ENCODE data around the gene RBPJL. TPM values are rescaled to one million over a fixed set of nuclear protein-coding genes. Genes with fewer than 3 reads are reported as not detected.

The RBPJL gene
- total RNA-seq, 1 experiment from 2014 or later = not detected

- POLR2A ChIA-PET (ENCODE audit: low non-redundant PET) = interaction anchor here (0.9 kb wide), 1 partner anchor 50 kb away, joined by 6 read pairs; no protein-coding TSS in a partner anchor
- H3K27ac ChIP-seq (ENCODE audit: low read depth, low read length, poor library complexity, severe bottlenecking) = no peak overlapping the region
- DNase-seq (ENCODE audit: low spot score) = no peak
- H3K36me3 ChIP-seq (ENCODE audit: insufficient read depth, low read length, poor library complexity, severe bottlenecking) = no peaks in the 10 kb centered on the region
- H3K4me1 ChIP-seq (ENCODE audit: insufficient read depth, low read length, poor library complexity, severe bottlenecking) = peaks cover 6% of the 10 kb centered on the region
- no peak for TF ChIP-seq EZH2 (IDR thresholded peaks at IDR 0.05; ENCODE audit: borderline replicate concordance, low read depth, low read length, poor library complexity, severe bottlenecking)
- no peak for TF ChIP-seq CTCF (conservative IDR thresholded peaks at IDR 0.05; ENCODE audit: low read depth, low read length)
- BruUV-seq (replicated peaks) = no TSS peak
- CTCF ChIA-PET = interaction anchor here (0.5 kb wide), 1 partner anchor 1159 kb away, joined by 3 read pairs; no protein-coding TSS in a partner anchor
- H3K4me3 ChIP-seq (ENCODE audit: low read depth, low read length, poor library complexity, severe bottlenecking) = no peak overlapping the region
- H3K27me3 ChIP-seq (replicated peaks; ENCODE audit: insufficient read depth, low read depth, low read length, poor library complexity) = no peaks in the 10 kb centered on the region
- H3K9me3 ChIP-seq (ENCODE audit: low read depth, low read length, poor library complexity, severe bottlenecking) = no peaks in the 10 kb centered on the region
- intact Hi-C loops (cut with micrococcal nuclease; ENCODE audit: unreplicated experiment) = no loop called here
Measured at GRCh38 chr20:45355209-45356084, 48.8 kb downstream of the RBPJL start.

GRCh38 chr20:45358282-45359068 is 51.8 kb downstream of the RBPJL start:
- no TSS peak for BruUV-seq (replicated peaks)
- ChIA-PET CTCF (no interaction called here), POLR2A (ENCODE audit: low non-redundant PET) (no interaction called here)
- intact Hi-C loops (cut with micrococcal nuclease; ENCODE audit: unreplicated experiment) = no loop called here
- no peak for DNase-seq (ENCODE audit: low spot score)
- Histone ChIP-seq H3K36me3 (ENCODE audit: insufficient read depth, low read length, poor library complexity, severe bottlenecking) (no peaks in the 10 kb centered on the region), H3K9me3 (ENCODE audit: low read depth, low read length, poor library complexity, severe bottlenecking) (no peaks in the 10 kb centered on the region), H3K4me1 (ENCODE audit: insufficient read depth, low read length, poor library complexity, severe bottlenecking) (peaks cover 6% of the 10 kb centered on the region), H3K4me3 (ENCODE audit: low read depth, low read length, poor library complexity, severe bottlenecking) (no peak overlapping the region), H3K27ac (ENCODE audit: low read depth, low read length, poor library complexity, severe bottlenecking) (no peak overlapping the region), H3K27me3 (replicated peaks; ENCODE audit: insufficient read depth, low read depth, low read length, poor library complexity) (no peaks in the 10 kb centered on the region)
- TF ChIP-seq CTCF (conservative IDR thresholded peaks at IDR 0.05; ENCODE audit: low read depth, low read length) (no peak), EZH2 (IDR thresholded peaks at IDR 0.05; ENCODE audit: borderline replicate concordance, low read depth, low read length, poor library complexity, severe bottlenecking) (no peak)

GRCh38 chr20:45359069-45359405 is 52.4 kb downstream of the RBPJL start:
- H3K9me3 ChIP-seq (ENCODE audit: low read depth, low read length, poor library complexity, severe bottlenecking) = no peaks in the 10 kb centered on the region
- no peak for DNase-seq (ENCODE audit: low spot score)
- BruUV-seq (replicated peaks) = no TSS peak
- POLR2A ChIA-PET (ENCODE audit: low non-redundant PET) = no interaction called here
- intact Hi-C loops (cut with micrococcal nuclease; ENCODE audit: unreplicated experiment) = no loop called here
- no peak for TF ChIP-seq CTCF (conservative IDR thresholded peaks at IDR 0.05; ENCODE audit: low read depth, low read length)
- TF ChIP-seq EZH2 (IDR thresholded peaks at IDR 0.05; ENCODE audit: borderline replicate concordance, low read depth, low read length, poor library complexity, severe bottlenecking) = no peak
- H3K36me3 ChIP-seq (ENCODE audit: insufficient read depth, low read length, poor library complexity, severe bottlenecking) = no peaks in the 10 kb centered on the region
- no peak overlapping the region for H3K27ac ChIP-seq (ENCODE audit: low read depth, low read length, poor library complexity, severe bottlenecking)
- H3K4me3 ChIP-seq (ENCODE audit: low read depth, low read length, poor library complexity, severe bottlenecking) = no peak overlapping the region
- CTCF ChIA-PET = no interaction called here
- H3K4me1 ChIP-seq (ENCODE audit: insufficient read depth, low read length, poor library complexity, severe bottlenecking) = peaks cover 9% of the 10 kb centered on the region
- H3K27me3 ChIP-seq (replicated peaks; ENCODE audit: insufficient read depth, low read depth, low read length, poor library complexity) = no peaks in the 10 kb centered on the region

Measured in A673 (cell line).